HG03196 (cell line): Measurements from ENCODE around the gene CASTOR1.

Experiments used
- ATAC-seq: cut with Tn5 transposase; IDR thresholded peaks from one replicate; pipeline ENCODE4 v1.9.1; 2021; ENCODE audit not compliant: unreplicated experiment

The CASTOR1 gene

DNA sequence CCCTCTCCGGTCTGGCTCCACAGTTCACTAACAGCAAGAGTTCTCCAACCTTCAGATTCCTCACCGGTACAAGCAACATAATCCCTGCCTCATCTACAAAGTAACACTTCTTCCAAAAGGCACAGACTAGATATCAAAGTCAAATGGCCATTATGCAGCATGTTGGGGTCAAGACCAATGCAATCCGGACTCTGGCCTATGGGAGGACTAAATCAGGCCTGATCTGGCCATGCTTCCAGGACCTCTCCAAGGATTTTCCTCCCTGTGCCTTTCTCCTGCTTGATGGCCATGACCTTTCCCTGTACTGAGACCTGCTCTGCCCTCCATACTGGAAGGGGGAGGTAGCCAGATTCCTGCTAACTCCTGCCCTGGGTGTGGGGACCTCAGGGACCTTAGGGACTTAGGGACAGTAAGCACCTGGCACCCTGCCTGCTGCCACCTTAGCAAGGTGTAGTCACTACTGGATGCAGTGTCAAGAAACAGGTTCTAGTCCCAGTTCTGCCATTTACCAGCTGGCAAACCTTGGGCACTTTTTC is 30.8 kb upstream of the CASTOR1 start:
- no peak for ATAC-seq

GRCh38 chr22:30318799-30319419 is 29.6 kb upstream of the CASTOR1 start:
- ATAC-seq, result no peak

- ATAC-seq, result no peak
Observed at GRCh38 chr22:30317778-30318177, 28.5 kb upstream of the CASTOR1 start.

DNA sequence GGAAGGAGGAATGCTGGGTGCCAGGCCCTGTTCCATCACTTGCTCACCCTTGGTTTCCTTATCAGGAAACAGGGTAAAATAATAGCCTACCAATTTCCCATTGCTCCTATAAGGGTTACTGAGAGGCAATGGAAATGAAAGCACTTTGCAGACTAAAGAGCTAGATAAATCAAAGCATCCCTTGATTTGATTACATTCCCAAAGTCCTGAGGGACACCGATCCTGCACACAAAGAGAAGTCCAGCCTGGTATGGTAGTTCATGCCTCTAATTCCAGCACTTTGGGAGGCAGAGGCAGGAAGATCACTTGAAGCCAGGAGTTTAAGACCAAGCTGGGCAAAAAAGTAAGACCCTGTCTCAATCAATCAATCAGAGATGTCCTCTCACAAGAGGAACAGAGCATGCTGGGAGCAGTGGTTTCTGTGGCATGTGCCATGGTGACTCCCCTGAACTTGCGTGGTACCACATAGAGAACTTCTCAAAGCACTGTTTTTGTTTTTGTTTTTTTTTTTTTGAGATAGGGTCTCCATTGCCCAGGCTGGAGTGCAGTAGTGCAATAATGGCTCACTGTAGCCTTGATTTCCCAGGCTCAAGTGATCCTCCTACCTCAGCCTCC is 26.8 kb upstream of the CASTOR1 start:
- ATAC-seq, result no peak

- no peak for ATAC-seq
Observed at GRCh38 chr22:30314915-30315314, 25.6 kb upstream of the CASTOR1 start.

DNA sequence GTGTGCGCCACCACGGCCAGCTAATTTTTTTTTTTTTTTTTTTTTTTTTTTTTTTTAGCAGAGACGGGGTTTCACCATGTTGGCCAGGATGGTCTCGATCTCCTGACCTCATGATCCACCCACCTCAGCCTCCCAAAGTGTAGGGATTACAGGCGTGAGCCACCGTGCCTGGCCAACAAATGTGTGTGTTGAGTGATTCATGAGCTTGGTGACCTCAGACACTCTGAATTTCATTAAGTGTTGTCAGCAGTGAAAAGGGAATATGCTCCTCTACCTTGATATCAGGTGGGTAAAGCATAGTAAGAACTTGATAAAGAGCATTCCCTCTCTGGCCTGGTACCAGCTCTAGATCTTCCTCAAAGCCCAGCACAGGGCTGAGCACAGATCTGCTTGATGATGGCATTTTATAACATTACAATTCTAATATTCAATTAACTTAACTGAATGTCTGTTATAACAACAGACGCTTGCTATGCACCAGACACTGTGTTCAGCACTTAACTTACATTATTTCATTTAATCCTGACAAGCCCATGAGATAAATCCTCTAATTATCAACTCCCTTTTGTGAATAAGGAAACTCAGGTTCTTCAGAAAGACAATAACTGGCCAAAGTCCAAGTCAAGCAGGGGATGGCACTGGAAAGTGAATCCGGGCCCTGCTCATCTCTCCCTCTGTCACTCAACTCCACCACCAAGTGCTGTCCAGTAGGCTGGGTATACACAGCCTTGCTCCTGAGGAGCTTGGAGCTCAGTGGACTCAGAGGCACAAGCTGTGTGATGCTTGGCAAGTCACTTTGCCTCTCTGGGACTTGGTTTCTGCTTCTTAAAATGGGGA is 24.4 kb upstream of the CASTOR1 start:
- no peak for ATAC-seq

DNA sequence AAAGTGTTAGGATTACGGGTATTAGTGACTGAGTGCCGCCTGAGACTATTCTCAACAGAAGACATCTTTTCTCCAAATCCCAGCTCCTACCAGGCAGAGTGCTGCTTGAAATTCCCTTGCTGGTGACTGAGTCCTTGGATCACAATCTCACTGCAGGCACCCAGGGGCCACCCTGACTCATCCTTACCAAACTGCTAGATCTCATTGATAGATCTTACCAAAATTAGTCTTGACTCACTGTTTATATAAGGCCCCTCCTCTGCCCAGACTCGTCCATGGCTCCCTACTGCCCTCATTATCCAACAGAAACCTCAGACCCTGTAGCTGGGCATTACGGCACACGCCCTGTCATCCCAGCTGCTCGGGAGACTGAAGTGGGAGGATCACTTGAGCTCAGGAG is 22.7 kb upstream of the CASTOR1 start:
- no peak for ATAC-seq

DNA sequence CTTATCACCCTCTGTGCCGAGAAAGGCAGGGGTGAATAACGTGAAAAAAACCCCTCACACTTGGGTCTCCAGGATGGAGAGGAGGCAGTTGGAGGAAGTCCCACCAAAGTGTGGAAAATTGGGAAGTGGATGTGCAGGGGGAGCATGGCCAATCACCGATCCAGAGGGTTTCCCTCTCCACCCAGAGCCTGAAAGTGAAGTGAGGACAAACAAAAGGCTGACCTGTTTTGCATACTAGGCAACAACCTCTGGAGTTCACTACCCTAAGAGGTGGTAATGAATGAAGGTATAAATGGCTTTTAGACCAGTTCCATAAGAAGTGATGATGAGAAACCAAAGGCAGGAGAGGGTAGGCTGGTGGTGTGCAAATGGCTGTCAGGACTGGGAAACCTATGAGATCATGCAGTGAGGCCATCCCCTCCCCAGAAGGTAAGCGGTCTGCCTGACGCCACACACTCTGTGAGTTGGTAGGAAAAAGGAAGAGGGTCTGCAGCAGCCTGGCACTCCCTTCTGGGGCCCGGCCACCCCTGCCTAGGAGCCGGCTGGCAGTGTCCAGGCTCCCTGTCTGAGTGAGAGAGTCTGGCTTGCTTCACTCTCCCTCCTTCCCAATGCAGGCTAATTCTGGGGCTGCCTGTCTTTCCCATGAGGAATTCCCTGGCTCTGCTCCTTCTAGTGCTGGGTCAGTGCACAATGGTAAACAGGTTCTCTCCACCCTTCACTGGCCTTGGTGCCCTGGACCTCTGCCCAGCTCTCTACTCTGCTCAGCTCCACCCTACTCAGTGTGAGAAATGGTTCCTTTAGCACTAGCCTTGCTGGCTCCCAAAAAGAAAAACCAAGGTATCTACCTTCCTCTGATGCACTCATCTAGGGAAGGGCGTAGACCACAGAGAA is 21.8 kb upstream of the CASTOR1 start:
- no peak for ATAC-seq

GRCh38 chr22:30309951-30310741 is 20.8 kb upstream of the CASTOR1 start:
- no peak for ATAC-seq

DNA sequence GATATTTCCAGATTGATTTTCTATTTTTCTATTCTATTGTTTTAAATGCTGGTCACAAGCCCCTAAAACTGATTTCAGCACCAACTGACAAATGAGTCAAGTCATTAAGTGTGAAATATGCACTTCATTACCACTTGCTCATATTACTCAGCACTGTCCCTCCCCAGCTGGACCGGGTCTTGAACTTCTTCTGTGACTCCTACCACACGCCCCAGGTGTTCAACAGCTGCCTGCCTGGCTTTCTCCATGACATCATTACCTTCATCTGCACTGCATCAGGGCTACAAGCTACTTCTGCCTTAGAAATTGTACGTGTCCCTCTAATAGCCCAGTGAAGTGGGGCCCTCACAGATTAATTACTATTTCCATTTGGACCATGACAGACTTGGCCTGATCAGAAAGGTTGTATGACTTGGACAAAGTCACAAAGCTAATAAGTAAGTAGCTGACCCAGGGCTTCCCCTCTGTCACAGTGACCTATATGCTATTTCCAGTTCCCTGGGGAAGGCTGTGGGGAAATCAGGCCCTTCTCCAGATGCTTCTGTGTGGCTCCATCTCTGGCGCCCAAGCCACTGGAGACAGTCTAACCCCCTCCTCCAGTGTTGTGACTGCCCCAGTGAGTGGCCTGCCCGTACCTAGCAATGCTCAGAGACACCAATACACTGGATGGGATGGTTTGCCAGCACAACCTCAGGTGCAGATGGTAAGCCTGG is 19.4 kb upstream of the CASTOR1 start:
- ATAC-seq, result no peak

DNA sequence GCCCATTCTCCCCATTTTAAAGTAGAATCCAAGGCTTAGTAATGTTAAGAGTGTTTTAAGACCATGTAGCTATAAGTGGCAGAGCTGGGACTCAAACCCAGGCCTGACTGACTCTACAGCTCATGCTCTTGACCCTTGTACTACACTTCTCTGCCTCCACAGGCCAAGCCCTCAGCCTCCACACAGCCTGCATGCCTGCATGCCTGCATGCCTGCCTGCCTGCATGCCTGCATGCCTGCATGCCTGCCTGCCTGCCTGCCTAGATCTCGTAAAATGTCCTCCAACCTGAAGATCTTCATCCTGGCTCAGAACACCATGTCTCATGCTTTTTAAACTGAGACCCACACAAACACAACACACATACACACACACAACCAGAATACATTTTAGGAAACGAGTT is 18.8 kb upstream of the CASTOR1 start:
- ATAC-seq, result no peak

GRCh38 chr22:30307041-30307574 is 17.8 kb upstream of the CASTOR1 start:
- no peak for ATAC-seq

GRCh38 chr22:30306627-30307011 is 17.3 kb upstream of the CASTOR1 start:
- no peak for ATAC-seq

GRCh38 chr22:30305906-30306626 is 16.8 kb upstream of the CASTOR1 start:
- ATAC-seq, result no peak

DNA sequence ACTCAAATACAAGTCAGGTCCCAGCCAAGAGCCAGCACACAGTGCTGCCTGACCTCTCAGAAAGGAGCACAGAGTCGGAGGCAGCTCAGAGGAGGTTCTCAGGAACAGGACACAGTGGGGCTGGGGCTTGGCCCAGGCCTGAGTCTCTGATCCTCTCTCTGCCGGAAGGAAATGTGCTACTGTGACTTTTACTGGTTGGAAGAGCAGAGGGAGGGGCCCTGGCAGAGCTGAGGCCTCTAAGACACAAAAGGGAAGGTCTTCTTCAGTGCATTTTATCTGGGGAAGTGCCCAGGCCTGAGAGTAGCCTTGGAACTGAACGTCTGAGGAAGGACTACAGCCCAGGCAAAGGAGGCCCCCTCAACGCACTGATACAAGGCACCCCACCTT is 16.2 kb upstream of the CASTOR1 start:
- ATAC-seq, result peak; percentile 40

DNA sequence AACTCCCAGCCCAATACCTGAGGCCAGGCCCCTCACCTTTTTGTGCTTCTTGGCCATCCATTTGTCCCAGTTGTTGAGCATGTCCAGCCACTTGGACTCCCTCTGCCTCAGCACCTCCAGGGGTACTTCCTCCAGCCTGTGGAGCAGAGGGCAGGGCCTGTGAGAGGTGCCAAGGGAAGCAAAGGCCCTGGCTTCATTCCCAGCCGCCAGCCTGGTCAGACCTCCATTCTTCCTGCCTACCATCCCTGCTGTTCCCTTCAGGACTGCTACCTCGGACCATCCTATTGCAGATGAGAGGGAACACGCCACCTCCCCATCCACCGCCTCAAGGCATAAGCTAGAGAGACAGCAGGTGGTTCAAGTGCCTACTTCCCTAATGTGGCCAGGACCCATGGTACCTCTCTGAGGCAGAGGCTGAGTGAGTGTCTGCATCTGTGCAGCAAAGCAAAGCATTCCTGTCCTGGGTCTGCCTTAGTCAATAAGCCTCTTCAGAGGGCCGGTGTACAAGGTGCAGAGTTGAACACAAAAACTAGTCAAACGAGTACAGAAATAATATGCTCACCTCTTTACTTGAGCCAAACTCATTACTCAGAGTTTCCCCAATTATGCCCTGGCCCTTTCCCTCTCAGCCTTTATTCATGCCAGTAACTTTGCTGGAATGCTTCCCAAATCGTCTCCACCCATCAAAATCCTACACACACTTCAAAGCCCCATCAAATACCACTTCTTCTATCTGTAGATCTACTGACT is 15.4 kb upstream of the CASTOR1 start:
- no peak for ATAC-seq

- no peak for ATAC-seq
Observed at GRCh38 chr22:30302810-30303138, 13.5 kb upstream of the CASTOR1 start.
